DND-41 (cell line): Measurements from ENCODE around the gene BAD.

Source experiments
- EZH2 ChIP-seq: IDR thresholded peaks from 3 replicates; pipeline ENCODE4 v1.6.1; 2012; ENCODE audit warnings: borderline replicate concordance, low read depth, mild to moderate bottlenecking, moderate library complexity, low read length, inconsistent platforms; ENCODE audit not compliant: severe bottlenecking
- TF ChIP-seq, protein P1 (sequence below): IDR thresholded peaks from 2 replicates; pipeline ENCODE4 v1.5.1; 2012; ENCODE audit warnings: borderline replicate concordance, low read length, moderate library complexity, mild to moderate bottlenecking; ENCODE audit not compliant: poor library complexity, severe bottlenecking; ENCODE audit errors: extremely low read depth

DNA sequence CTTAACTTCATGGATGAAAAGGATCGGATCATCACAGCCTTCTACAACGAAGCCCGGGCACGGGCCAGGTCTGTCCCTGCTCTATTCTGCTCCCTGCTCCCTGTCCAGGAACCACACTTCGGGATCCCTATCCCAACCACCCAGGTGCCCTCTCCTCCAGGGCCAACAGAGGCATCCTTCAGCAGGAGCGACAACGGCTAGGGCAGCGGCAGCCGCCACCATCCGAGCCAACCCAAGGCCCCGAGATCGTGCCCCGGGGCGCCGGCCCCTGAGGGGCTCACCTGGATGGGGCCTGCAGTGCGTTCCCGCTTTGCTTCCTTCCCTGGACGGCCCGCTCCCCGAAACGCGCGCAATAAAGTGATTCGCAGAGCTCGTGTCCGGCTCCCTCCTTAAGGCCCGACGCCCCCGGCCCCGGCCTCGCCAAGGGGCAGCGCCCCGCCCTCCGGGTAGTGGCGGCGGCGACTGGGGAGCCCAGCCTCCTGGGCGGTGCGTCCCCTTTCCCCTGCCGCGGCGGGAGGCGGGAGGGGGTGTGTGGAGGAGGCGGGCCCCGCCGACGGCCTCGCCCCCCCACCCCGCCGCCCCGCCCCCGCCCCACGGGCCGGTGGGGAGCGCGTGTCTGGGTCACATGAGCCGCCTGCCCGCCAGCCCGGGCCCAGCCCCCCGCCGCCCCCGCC lies 50.4 kb downstream of the BAD start, which contains the start of gene VEGFB:
- TF ChIP-seq, protein P1, sequence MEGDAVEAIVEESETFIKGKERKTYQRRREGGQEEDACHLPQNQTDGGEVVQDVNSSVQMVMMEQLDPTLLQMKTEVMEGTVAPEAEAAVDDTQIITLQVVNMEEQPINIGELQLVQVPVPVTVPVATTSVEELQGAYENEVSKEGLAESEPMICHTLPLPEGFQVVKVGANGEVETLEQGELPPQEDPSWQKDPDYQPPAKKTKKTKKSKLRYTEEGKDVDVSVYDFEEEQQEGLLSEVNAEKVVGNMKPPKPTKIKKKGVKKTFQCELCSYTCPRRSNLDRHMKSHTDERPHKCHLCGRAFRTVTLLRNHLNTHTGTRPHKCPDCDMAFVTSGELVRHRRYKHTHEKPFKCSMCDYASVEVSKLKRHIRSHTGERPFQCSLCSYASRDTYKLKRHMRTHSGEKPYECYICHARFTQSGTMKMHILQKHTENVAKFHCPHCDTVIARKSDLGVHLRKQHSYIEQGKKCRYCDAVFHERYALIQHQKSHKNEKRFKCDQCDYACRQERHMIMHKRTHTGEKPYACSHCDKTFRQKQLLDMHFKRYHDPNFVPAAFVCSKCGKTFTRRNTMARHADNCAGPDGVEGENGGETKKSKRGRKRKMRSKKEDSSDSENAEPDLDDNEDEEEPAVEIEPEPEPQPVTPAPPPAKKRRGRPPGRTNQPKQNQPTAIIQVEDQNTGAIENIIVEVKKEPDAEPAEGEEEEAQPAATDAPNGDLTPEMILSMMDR = no peak
- TF ChIP-seq EZH2 = no peak
